HepG2 (cell line): Measurements from ENCODE around the gene CRK.

Experiments
- ATF4 ChIP-seq, 2 experiments: fragments of 450-650 bp in 1 of 2; sonication (generic) in 1 of 2; formaldehyde crosslinking; IDR thresholded peaks; 2 replicates each; pipeline versions ENCODE4 v1.5.0 to v1.8.0; 2020 to 2022; ENCODE audit warnings: mild to moderate bottlenecking in 1 of 2, missing genetic modification reagents in 1 of 2
- CTCF ChIP-seq: sonication (generic); formaldehyde crosslinking; IDR thresholded peaks from 2 replicates; pipeline ENCODE4 v1.5.0; 2020; ENCODE audit warnings: mild to moderate bottlenecking, missing genetic modification reagents, moderate library complexity
- PHF20 ChIP-seq: sonication (generic); formaldehyde crosslinking; IDR thresholded peaks from 2 replicates; pipeline ENCODE4 v1.5.0; 2020; ENCODE audit warnings: mild to moderate bottlenecking, missing genetic modification reagents
- TCF12 ChIP-seq, 2 experiments: fragments of 450-650 bp in 1 of 2; sonication (generic) in 1 of 2; formaldehyde crosslinking in 1 of 2; IDR thresholded peaks; 2 replicates each; pipeline versions ENCODE4 v1.6.1 to v1.8.0; 2017 to 2022; ENCODE audit warnings: antibody characterized with exemption in 1 of 2, mild to moderate bottlenecking in 1 of 2, missing genetic modification reagents in 1 of 2, moderate library complexity in 1 of 2
- TEAD3 ChIP-seq: optimal IDR thresholded peaks from 2 replicates; pipeline ENCODE3; 2016; ENCODE audit warnings: borderline replicate concordance

- TF ChIP-seq ATF4 (CRISPR knock-in tag; IDR thresholded peaks at IDR 0.05) (no peak), CTCF (no peak), TEAD3 (CRISPR knock-in tag) (no peak), PHF20 (CRISPR knock-in tag) (no peak), TCF12 (IDR thresholded peaks at IDR 0.05) (no peak), TCF12 (CRISPR knock-in tag; IDR thresholded peaks at IDR 0.05) (no peak)
These were observed 71.1 kb downstream of the CRK start for GRCh38 chr17:1384905-1385435.
